GM18505 (cell line): ENCODE data around the gene MYH11.
"Not testable (repeated sequence)": the region's sequence is repeated elsewhere in the genome, so short reads cannot be mapped to it uniquely, and the experiment has no call there.

Experiments used
- ATAC-seq: cut with Tn5 transposase; IDR thresholded peaks from one replicate; pipeline ENCODE4 v1.9.1; 2021; ENCODE audit not compliant: unreplicated experiment
- POLR2A ChIP-seq: IDR thresholded peaks from 4 replicates; pipeline ENCODE4 v1.6.1; 2011; ENCODE audit warnings: borderline replicate concordance; ENCODE audit not compliant: insufficient read depth, insufficient read length; ENCODE audit errors: extremely low read depth

Gene MYH11

GRCh38 chr16:15799851-15800495, 56.9 kb downstream of the MYH11 start:
- ATAC-seq: no peak
- TF ChIP-seq POLR2A: no peak

GRCh38 chr16:15798671-15799070, 58.2 kb downstream of the MYH11 start:
- ATAC-seq: no peak
- TF ChIP-seq POLR2A: no peak

DNA sequence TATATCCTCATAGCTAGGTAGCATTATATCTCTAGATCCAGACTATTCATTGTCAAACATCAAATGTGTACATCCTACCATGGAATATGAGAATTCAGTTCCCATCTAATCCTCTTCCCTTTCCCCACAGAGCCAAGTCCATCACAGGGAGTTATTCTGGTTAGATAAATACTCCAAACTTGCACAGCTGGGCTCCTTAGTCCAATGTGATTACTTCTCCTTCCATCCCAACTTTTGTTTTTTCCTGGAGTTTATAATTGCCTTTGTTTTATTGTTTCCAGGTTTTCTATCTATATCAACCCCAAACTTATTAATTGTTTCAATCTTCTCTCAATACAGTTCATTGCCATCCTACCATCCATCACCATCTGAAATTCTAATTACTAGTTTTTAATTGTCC, 59.9 kb downstream of the MYH11 start:
- ATAC-seq: no peak
- no peak for TF ChIP-seq POLR2A

GRCh38 chr16:15795615-15796014, 61.2 kb downstream of the MYH11 start:
- TF ChIP-seq POLR2A: no peak
- no peak for ATAC-seq

GRCh38 chr16:15792563-15792971, 64.3 kb downstream of the MYH11 start:
- TF ChIP-seq POLR2A: no peak
- ATAC-seq: no peak

- ATAC-seq: no peak
- TF ChIP-seq POLR2A: no peak
Observed at GRCh38 chr16:15790458-15790857, 66.4 kb downstream of the MYH11 start.

- ATAC-seq: not testable (repeated sequence)
Observed at GRCh38 chr16:15789816-15790215, 67.0 kb downstream of the MYH11 start.

GRCh38 chr16:15788846-15789239, 68.0 kb downstream of the MYH11 start:
- ATAC-seq: no peak

DNA sequence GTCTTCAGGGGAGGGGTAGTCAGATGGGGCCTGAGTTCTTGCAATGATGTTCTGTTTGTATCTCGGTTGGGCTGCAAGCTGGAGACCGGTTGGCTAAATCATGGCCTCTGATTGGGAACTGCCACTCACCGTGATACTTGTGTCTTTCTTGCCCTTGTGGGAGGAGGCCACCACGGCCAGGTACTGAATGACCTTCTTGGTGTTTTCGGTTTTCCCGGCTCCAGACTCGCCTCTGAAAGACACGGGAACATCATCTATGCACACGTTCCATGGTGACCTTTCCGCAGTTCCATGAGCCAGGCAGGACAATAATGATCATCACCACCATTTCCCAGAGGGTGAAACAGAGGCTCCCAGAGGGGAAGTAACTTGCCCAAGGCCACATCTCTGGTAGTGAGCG, 70.3 kb downstream of the MYH11 start:
- no peak for TF ChIP-seq POLR2A
- no peak for ATAC-seq

More at GRCh38 chr16:15788846-15789239, 68.0 kb downstream of the MYH11 start:
- no peak for TF ChIP-seq POLR2A

- ATAC-seq: no peak
- TF ChIP-seq POLR2A: no peak
Observed at GRCh38 chr16:15785386-15786059, 71.3 kb downstream of the MYH11 start.

DNA sequence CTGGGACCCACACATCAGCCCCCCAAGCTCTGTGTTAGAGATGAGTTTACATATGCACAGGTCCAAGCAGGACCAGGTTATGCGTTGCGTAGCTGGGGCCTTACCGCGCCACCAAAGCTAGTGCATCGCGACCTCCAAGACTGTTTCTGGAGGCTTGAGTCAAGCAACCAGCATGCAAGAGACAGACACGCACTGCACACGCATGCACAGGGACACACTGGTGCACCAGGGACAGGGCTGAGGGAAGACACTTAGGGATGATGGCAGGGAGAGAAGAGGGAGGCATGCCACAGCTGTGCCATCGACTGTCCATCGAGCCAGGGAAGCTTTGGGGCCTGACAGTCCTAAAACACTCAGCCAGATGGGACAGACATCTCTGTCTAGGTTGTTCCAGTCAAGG, 72.8 kb downstream of the MYH11 start:
- no peak for ATAC-seq
- no peak for TF ChIP-seq POLR2A

GRCh38 chr16:15782573-15783365, 74.1 kb downstream of the MYH11 start:
- no peak for TF ChIP-seq POLR2A
- ATAC-seq: no peak

DNA sequence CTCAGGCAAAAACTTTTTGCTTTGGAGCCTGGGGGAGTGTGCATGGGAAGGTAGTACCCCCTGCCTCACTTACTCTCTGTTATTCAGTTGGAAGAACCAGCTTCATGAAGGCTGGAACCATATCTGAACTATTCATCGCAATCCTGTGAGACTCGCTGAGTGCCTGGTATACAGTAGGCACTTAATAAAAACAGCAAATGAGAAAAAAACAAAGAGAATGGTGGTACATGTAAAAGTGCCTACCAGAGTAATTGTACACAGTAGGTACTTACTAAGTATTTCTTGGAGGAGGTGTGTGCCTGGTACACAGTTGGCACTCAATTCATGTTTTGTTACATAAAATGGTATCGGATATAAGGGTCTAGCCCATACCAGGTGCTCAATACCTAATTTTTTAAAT, 75.2 kb downstream of the MYH11 start:
- TF ChIP-seq POLR2A: no peak
- no peak for ATAC-seq

- TF ChIP-seq POLR2A: no peak
- no peak for ATAC-seq
Observed at GRCh38 chr16:15780805-15781204, 76.0 kb downstream of the MYH11 start.
